Fibroblast of lung (primary cell): ENCODE measurements around the gene OR2AE1. TPM values are rescaled to one million over a fixed set of nuclear protein-coding genes. Genes with fewer than 3 reads are reported as not detected.

Experiments
- DNase-seq, 2 donors: peaks; one replicate each; pipeline versions ENCODE4 v3.0.0 to v3.0.0-alpha.2; 2010; ENCODE audit warnings: low read depth in 2 of 2
- H2AFZ ChIP-seq: 2 replicates; pipeline ENCODE4 v1.5.1; 2012; ENCODE audit warnings: low read length, control low read depth, inconsistent platforms
- H3K27ac ChIP-seq: 2 replicates; pipeline ENCODE4 v1.5.1; 2011; ENCODE audit warnings: low read length, control low read depth; ENCODE audit not compliant: insufficient read depth
- H3K27me3 ChIP-seq: 2 replicates; pipeline ENCODE4 v1.5.1; 2011; ENCODE audit warnings: mild to moderate bottlenecking, low read length; ENCODE audit not compliant: control insufficient read depth, insufficient read depth
- H3K36me3 ChIP-seq: 2 replicates; pipeline ENCODE4 v1.5.1; 2011; ENCODE audit warnings: low read length; ENCODE audit not compliant: control insufficient read depth, insufficient read depth
- H3K4me1 ChIP-seq: 2 replicates; pipeline ENCODE4 v1.5.1; 2011; ENCODE audit warnings: low read length; ENCODE audit not compliant: control insufficient read depth, insufficient read depth; ENCODE audit errors: extremely low read depth
- H3K4me2 ChIP-seq: 2 replicates; pipeline ENCODE4 v1.5.1; 2011; ENCODE audit warnings: low read length, control low read depth; ENCODE audit not compliant: insufficient read depth; ENCODE audit errors: extremely low read depth
- H3K4me3 ChIP-seq, 4 experiments: fragments of 200-600 bp in 1 of 4; sonication (generic) in 1 of 4; replicated peaks in 1 of 4; 2 replicates each; pipeline ENCODE4 v1.5.1; 2011 to 2016; ENCODE audit warnings: low read length in 4 of 4, low read depth in 3 of 4, mild to moderate bottlenecking in 3 of 4, control low read depth in 2 of 4, inconsistent platforms in 1 of 4, mixed read lengths in 1 of 4; ENCODE audit not compliant: insufficient read depth in 1 of 4; ENCODE audit errors: control extremely low read depth in 1 of 4
- H3K79me2 ChIP-seq: 2 replicates; pipeline ENCODE4 v1.5.1; 2012; ENCODE audit warnings: mild to moderate bottlenecking, low read length, inconsistent platforms; ENCODE audit not compliant: control insufficient read depth, insufficient read depth
- H3K9ac ChIP-seq: 2 replicates; pipeline ENCODE4 v1.5.1; 2011; ENCODE audit warnings: mild to moderate bottlenecking, low read length, control low read depth; ENCODE audit not compliant: insufficient read depth
- H3K9me3 ChIP-seq: 2 replicates; pipeline ENCODE4 v1.5.1; 2012; ENCODE audit warnings: low read depth, low read length; ENCODE audit not compliant: control insufficient read depth, insufficient read depth
- H4K20me1 ChIP-seq: 2 replicates; pipeline ENCODE4 v1.5.1; 2011; ENCODE audit warnings: low read length; ENCODE audit not compliant: control insufficient read depth, insufficient read depth; ENCODE audit errors: extremely low read depth
- CTCF ChIP-seq, 2 donors: IDR thresholded peaks in 1 of 2; conservative IDR thresholded peaks in 1 of 2; 1 replicate in 1 of 2; 2 replicates in 1 of 2; pipeline ENCODE4 v1.5.1; 2011 to 2012; ENCODE audit warnings: low read length in 2 of 2, control low read depth in 1 of 2, inconsistent platforms in 1 of 2, low read depth in 1 of 2, mild to moderate bottlenecking in 1 of 2
- EZH2 ChIP-seq: IDR thresholded peaks from 2 replicates; pipeline ENCODE4 v1.5.1; 2012; ENCODE audit warnings: low read length, control low read depth, mild to moderate bottlenecking; ENCODE audit errors: missing control alignments
- polyA plus RNA-seq, 2 donors: library from polyadenylated mRNA; depleted of rRNA in 1 of 2; stranded (reverse) in 1 of 2; unstranded in 1 of 2; fragments of >200 nt; gene quantifications; 2 replicates each; pipeline ENCODE4 v1.2.1, GENCODE V29; 2011 to 2012; ENCODE audit warnings: missing spikeins in 1 of 2
- total RNA-seq: library from RNA; depleted of rRNA; stranded (reverse); fragments of >200 nt; gene quantifications from 2 replicates; pipeline ENCODE4 v1.2.1, GENCODE V29; 2014

The OR2AE1 gene
- total and polyA plus RNA-seq, 2 donors (not counting 1 experiment from before 2014, with no cell fraction given), result 0.10 to 0.17 TPM

DNA sequence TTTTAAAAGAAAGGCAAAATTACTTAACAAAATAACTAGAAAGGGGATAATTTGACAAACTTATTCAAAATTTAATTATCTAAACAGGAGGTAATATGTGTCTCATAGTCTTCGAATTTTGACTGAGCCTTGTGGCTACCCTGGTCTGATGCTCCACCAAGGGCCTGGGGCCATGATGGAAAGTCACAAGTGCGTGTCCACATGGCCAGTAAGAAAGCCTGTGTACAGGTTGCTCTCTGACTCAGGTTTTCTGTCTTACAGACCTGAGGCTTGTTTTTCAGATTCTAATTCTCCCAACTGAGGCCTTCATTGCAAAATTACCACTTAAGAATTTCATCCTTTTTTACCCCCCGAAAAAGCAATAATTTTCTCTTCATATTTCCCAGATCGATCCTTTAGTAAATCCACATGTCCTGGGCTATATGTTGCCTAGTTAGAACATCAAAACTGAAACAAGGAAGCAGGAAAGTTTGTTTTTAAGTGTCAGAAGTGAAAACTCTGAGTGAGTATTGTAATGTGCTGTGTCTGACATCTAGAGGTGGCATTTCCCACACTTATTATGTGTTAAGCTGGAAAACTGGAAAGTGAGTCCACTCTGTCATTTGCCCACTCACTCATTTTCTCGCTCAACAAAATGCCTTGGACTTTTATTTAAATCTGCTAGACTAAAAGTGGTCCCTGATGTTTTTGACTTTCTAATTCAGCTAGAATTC, 39.0 kb downstream of the OR2AE1 start:
- Histone ChIP-seq H3K4me2 (no peak overlapping the region), H3K9ac (no peak overlapping the region), H3K36me3 (no peaks in the 10 kb centered on the region), H3K4me3 (no peak overlapping the region), H3K27ac (no peak overlapping the region), H4K20me1 (no peaks in the 10 kb centered on the region), H3K9me3 (no peaks in the 10 kb centered on the region), H3K79me2 (no peaks in the 10 kb centered on the region), H2AFZ (no peak overlapping the region), H3K4me1 (no peaks in the 10 kb centered on the region), H3K27me3 (peaks cover 3% of the 10 kb centered on the region)
- TF ChIP-seq EZH2 (no peak), CTCF (conservative IDR thresholded peaks at IDR 0.05 in 1 of 2, IDR thresholded peaks at IDR 0.05 in 1 of 2; ENCODE audit: low read depth in 1 of 2, low read length in 2 of 2) (no peak)
- peak in 1 of 2 donors; percentile 9 for DNase-seq

DNA sequence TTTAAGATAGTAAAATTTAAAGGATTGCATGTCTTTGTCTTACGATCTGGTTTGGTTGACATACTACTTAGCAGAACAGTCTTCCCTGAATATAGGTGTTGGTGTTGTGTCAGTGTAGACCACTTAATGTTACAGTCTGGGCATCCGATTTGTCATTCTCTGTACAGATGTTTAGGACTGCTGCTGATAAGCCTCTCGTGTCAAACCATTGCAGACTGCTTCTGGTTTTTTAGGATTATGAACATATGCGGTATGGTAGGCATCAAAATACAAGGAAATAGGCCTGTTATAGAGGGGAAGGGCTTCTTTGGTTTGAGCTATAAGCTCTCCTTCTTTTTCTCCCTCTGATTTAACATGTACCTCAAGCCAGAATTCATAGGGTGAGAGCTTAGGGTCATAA, 41.6 kb downstream of the OR2AE1 start:
- H3K9ac ChIP-seq, result no peak overlapping the region
- H3K79me2 ChIP-seq, result no peaks in the 10 kb centered on the region
- no peak for TF ChIP-seq EZH2
- no peak for TF ChIP-seq CTCF (conservative IDR thresholded peaks at IDR 0.05 in 1 of 2, IDR thresholded peaks at IDR 0.05 in 1 of 2; ENCODE audit: low read depth in 1 of 2, low read length in 2 of 2)
- DNase-seq, result no peak
- H3K27ac ChIP-seq, result no peak overlapping the region
- H2AFZ ChIP-seq, result no peak overlapping the region
- no peaks in the 10 kb centered on the region for H3K36me3 ChIP-seq
- H3K4me1 ChIP-seq, result no peaks in the 10 kb centered on the region
- H4K20me1 ChIP-seq, result no peaks in the 10 kb centered on the region
- no peaks in the 10 kb centered on the region for H3K9me3 ChIP-seq
- peaks cover under 1% of the 10 kb centered on the region for H3K27me3 ChIP-seq
- H3K4me2 ChIP-seq, result no peak overlapping the region
- H3K4me3 ChIP-seq, result no peak overlapping the region

GRCh38 chr7:99834382-99834781, 42.5 kb downstream of the OR2AE1 start:
- Histone ChIP-seq H3K4me1 (no peaks in the 10 kb centered on the region), H3K79me2 (no peaks in the 10 kb centered on the region), H3K4me3 (no peak overlapping the region), H4K20me1 (no peaks in the 10 kb centered on the region), H3K9me3 (no peaks in the 10 kb centered on the region), H3K27me3 (no peaks in the 10 kb centered on the region), H3K27ac (no peak overlapping the region), H3K9ac (no peak overlapping the region), H2AFZ (no peak overlapping the region), H3K4me2 (no peak overlapping the region), H3K36me3 (no peaks in the 10 kb centered on the region)
- no peak for TF ChIP-seq CTCF (conservative IDR thresholded peaks at IDR 0.05 in 1 of 2, IDR thresholded peaks at IDR 0.05 in 1 of 2; ENCODE audit: low read depth in 1 of 2, low read length in 2 of 2)
- TF ChIP-seq EZH2, result no peak
- DNase-seq, result no peak
